MM.1S (cell line): ENCODE results near the gene BRD4.

ENCODE experiments used
- DNase-seq: peaks from one replicate; pipeline ENCODE4 v3.0.0-alpha.2; 2015
- H2AFZ ChIP-seq: fragments of 300-600 bp; sonication (generic); 2 replicates; pipeline ENCODE4 v1.6.0; 2016; ENCODE audit warnings: antibody characterized with exemption, low read length
- H3F3A ChIP-seq: fragments of 300-600 bp; sonication (generic); 2 replicates; pipeline ENCODE4 v1.6.1; 2016; ENCODE audit warnings: mild to moderate bottlenecking, antibody characterized with exemption, low read length, moderate library complexity, mixed read lengths; ENCODE audit not compliant: insufficient read depth
- H3K27ac ChIP-seq: fragments of 300-600 bp; sonication (generic); 2 replicates; pipeline ENCODE4 v1.5.1; 2016; ENCODE audit warnings: mild to moderate bottlenecking, low read length
- H3K27me3 ChIP-seq: fragments of 300-600 bp; sonication (generic); replicated peaks from 2 replicates; pipeline ENCODE4 v1.6.0; 2016; ENCODE audit warnings: low read length; ENCODE audit not compliant: insufficient read depth
- H3K36me3 ChIP-seq: fragments of 300-600 bp; sonication (generic); replicated peaks from 2 replicates; pipeline ENCODE4 v1.6.1; 2016; ENCODE audit warnings: mild to moderate bottlenecking, low read length, mixed read lengths; ENCODE audit not compliant: insufficient read depth
- H3K4me1 ChIP-seq: fragments of 300-600 bp; sonication (generic); 2 replicates; pipeline ENCODE4 v1.6.1; 2016; ENCODE audit warnings: low read length, mixed read lengths
- H3K4me2 ChIP-seq: fragments of 300-600 bp; sonication (generic); 2 replicates; pipeline ENCODE4 v1.6.0; 2016; ENCODE audit warnings: low read depth, low read length
- H3K4me3 ChIP-seq: fragments of 300-600 bp; sonication (generic); 2 replicates; pipeline ENCODE4 v1.5.1; 2016; ENCODE audit warnings: low read length, mixed read lengths
- H3K79me2 ChIP-seq: fragments of 300-600 bp; sonication (generic); 2 replicates; pipeline ENCODE4 v1.6.1; 2016; ENCODE audit warnings: mixed run types, low read length, mixed read lengths
- H3K9ac ChIP-seq: fragments of 300-600 bp; sonication (generic); 2 replicates; pipeline ENCODE4 v1.6.1; 2016; ENCODE audit warnings: low read length, mixed read lengths
- H3K9me2 ChIP-seq: fragments of 300-600 bp; sonication (generic); replicated peaks from 2 replicates; pipeline ENCODE4 v1.6.1; 2016; ENCODE audit warnings: mild to moderate bottlenecking, low read length, mixed read lengths; ENCODE audit not compliant: insufficient read depth
- H3K9me3 ChIP-seq: fragments of 300-600 bp; sonication (generic); replicated peaks from 2 replicates; pipeline ENCODE4 v1.6.1; 2016; ENCODE audit warnings: mild to moderate bottlenecking, low read length, mixed read lengths; ENCODE audit not compliant: insufficient read depth
- H4K20me1 ChIP-seq: fragments of 300-600 bp; sonication (generic); 2 replicates; pipeline ENCODE4 v1.6.1; 2016; ENCODE audit warnings: mild to moderate bottlenecking, low read length, moderate library complexity, mixed read lengths; ENCODE audit not compliant: insufficient read depth
- EZH2 ChIP-seq: fragments of 300-600 bp; sonication (generic); optimal IDR thresholded peaks from 2 replicates; pipeline ENCODE3; 2017; ENCODE audit warnings: low read depth, mild to moderate bottlenecking, antibody characterized with exemption, low read length, mixed read lengths
- EZH2phosphoT487 ChIP-seq: fragments of 300-600 bp; sonication (generic); IDR thresholded peaks from 2 replicates; pipeline ENCODE4 v1.6.1; 2018; ENCODE audit warnings: antibody characterized with exemption, low read length
- TF ChIP-seq, protein P1 (sequence below): fragments of 300-600 bp; sonication (generic); IDR thresholded peaks from 2 replicates; pipeline ENCODE4 v1.5.1; 2016; ENCODE audit warnings: antibody characterized with exemption, low read length, mixed read lengths

Gene BRD4

DNA sequence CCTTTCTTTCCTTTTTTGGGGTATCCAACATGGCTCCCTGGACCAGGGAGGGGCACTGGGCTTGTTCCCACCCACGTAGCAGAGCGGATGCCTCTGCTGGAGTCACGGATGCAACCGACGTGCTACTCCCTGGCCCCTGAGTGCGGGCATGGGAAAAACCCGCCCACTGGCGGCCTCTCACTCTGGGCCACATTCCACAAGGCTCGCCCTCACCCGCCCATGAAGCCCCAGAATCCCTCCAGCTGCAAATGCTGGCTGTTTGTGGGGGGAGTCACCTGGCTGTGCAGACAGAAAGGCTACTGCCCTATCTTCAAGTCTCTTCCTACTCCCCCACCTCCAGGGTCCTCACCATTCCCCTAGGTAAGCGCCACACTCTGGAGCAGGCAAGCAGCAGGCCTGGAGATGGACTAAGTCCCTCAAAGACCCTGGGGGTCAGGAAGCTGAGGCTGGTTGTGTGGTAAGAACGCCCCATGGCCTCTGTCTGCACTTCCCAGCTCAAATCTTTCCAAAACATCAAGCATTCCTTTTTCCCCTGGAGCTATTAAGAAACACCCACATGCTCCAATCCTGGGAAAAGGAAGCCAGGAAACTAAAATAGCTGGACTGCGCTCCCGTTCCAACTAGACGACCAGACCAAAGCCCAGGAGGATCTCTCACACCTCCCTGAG, 82.2 kb downstream of the BRD4 start:
- Histone ChIP-seq H3K9me2 (no peaks in the 10 kb centered on the region), H4K20me1 (no peaks in the 10 kb centered on the region), H3K36me3 (peaks cover 6% of the 10 kb centered on the region; the same call in 1 of the 2 replicates), H3K79me2 (peaks cover 44% of the 10 kb centered on the region), H3F3A (no peaks in the 10 kb centered on the region), H3K4me3 (no peak overlapping the region), H2AFZ (no peak overlapping the region), H3K9ac (no peak overlapping the region), H3K9me3 (no peaks in the 10 kb centered on the region), H3K27ac (no peak overlapping the region), H3K27me3 (no peaks in the 10 kb centered on the region), H3K4me1 (no peaks in the 10 kb centered on the region), H3K4me2 (no peak overlapping the region)
- no peak for DNase-seq
- TF ChIP-seq, protein P1, sequence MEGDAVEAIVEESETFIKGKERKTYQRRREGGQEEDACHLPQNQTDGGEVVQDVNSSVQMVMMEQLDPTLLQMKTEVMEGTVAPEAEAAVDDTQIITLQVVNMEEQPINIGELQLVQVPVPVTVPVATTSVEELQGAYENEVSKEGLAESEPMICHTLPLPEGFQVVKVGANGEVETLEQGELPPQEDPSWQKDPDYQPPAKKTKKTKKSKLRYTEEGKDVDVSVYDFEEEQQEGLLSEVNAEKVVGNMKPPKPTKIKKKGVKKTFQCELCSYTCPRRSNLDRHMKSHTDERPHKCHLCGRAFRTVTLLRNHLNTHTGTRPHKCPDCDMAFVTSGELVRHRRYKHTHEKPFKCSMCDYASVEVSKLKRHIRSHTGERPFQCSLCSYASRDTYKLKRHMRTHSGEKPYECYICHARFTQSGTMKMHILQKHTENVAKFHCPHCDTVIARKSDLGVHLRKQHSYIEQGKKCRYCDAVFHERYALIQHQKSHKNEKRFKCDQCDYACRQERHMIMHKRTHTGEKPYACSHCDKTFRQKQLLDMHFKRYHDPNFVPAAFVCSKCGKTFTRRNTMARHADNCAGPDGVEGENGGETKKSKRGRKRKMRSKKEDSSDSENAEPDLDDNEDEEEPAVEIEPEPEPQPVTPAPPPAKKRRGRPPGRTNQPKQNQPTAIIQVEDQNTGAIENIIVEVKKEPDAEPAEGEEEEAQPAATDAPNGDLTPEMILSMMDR, result no peak
- TF ChIP-seq EZH2phosphoT487, result no peak
- no peak for TF ChIP-seq EZH2

DNA sequence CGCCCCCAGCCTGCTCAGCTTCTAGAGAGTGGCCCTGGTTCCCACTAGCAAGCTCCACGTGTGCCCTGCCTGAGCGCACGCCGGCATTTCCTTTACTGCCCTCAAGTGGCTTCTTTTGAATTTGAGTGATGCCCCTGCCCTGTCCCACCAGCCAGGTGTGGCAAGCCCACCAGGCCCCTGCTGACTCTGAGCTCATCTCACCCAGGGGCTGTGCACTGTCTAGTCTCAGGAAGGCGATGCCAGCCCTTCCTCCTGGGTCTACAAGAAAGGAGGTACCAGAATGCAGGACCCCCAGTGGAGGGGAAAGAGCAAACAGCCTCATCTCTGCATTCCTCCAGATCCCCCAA, 82.8 kb downstream of the BRD4 start:
- Histone ChIP-seq H3K9me2 (no peaks in the 10 kb centered on the region), H3K4me3 (no peak overlapping the region), H3F3A (no peaks in the 10 kb centered on the region), H3K4me1 (no peaks in the 10 kb centered on the region), H4K20me1 (no peaks in the 10 kb centered on the region), H3K79me2 (peaks cover 44% of the 10 kb centered on the region), H3K27ac (no peak overlapping the region), H3K9me3 (no peaks in the 10 kb centered on the region), H3K36me3 (peaks cover 6% of the 10 kb centered on the region; the same call in 1 of the 2 replicates), H2AFZ (no peak overlapping the region), H3K9ac (no peak overlapping the region), H3K27me3 (no peaks in the 10 kb centered on the region), H3K4me2 (no peak overlapping the region)
- no peak for DNase-seq
- no peak for TF ChIP-seq EZH2
- TF ChIP-seq, protein P1, result no peak
- TF ChIP-seq EZH2phosphoT487, result no peak

DNA sequence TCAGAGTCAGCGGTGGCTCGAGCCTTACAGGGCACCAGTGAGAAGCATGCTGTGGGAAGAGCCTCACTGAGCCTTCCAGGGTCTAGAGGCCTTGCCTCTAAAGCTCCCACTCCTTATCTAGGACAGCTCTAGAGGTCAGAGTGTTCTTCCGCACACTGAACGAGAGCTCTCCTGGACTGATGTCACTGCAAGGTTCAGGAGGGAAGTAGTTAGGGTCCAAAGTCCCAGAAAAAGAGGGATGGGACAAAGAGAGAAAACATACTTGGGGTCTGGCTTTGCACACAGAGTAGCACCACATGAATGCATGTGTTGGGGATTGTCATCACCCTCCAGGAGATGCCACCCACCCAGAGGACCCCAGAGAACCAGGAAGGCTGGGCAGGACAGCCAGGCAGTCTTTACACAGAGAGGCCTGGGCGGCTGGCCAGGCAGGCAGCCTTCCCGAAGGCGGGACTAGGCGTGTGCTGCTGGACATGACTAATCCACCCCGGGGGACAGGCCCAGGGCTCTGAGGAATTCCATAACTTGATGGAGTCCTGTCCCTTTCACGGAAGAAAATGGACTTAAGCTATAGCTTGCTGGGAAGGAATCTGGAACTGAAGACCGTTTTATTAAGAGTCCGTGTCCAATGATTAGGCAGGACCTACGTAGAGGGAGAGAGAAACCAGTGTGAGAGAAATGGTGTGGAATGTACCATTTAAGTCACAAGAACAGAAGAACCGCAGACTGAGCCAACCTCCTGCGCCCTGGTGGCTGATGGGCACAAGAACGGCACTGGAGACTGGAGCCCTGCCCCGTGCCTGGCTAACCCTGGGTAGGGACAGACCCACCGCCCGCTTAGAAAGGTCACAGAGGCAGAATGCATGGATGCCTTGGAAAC, 83.5 kb downstream of the BRD4 start:
- Histone ChIP-seq H4K20me1 (no peaks in the 10 kb centered on the region), H3K9ac (no peak overlapping the region), H3K27ac (no peak overlapping the region), H3K4me3 (no peak overlapping the region), H3K27me3 (no peaks in the 10 kb centered on the region), H2AFZ (no peak overlapping the region), H3K4me2 (no peak overlapping the region), H3K9me2 (no peaks in the 10 kb centered on the region), H3K79me2 (peaks cover 39% of the 10 kb centered on the region), H3K9me3 (no peaks in the 10 kb centered on the region), H3K36me3 (peaks cover 6% of the 10 kb centered on the region; the same call in 1 of the 2 replicates), H3F3A (no peaks in the 10 kb centered on the region), H3K4me1 (no peaks in the 10 kb centered on the region)
- DNase-seq, result no peak
- TF ChIP-seq, protein P1, result no peak
- no peak for TF ChIP-seq EZH2phosphoT487
- TF ChIP-seq EZH2, result no peak
